ENCODE results near the gene NAA60.

The NAA60 gene

DNA sequence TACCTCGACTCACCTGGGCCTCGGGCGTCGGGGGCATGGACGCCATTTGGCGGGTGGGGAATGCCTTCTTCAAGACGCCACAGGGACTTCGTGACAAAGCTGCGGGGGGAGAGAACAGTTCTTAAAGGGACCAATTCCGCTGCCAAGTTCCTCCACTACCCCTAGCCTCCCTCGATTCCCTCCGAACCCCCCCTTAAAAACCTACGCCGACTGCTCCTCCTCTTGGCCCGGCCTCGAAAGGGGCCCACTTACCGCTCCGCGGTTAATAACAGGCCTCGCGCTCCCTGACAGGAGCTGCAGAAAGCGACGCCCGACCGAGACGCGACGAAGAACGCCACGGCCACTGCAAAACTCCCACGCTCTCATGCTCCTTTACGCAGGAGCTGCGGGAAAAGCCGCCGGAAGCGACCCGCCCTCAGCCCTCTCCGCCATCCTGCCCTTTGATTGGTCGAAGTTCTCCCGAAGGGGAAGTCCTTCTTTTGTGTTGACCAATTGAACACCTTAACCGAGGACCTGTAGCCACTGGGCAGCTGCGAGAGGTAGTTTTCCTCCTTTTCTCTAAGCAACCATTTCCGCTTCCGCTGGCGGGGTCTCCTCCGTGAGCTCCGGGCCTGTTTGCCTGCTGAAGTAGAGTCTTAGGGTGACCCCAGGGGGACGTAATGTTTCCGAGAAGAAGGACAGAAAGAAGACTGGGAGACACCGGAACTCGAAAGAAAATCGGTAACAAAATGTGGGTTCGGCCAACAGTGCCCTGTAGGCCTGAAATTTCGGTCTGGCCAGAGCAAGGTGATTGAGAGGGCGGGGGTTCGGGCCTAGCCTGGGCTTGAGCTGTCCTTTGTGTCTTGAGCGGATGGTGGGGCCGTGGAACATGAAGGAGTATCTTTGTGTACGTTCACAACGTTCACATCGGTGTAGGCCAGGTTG, at the start of gene NAA60, which contains the start of gene ZNF597:
TSS of gene NAA60 (plus strand) at position 573 of the 924 bp plus-strand sequence. CDS start 32,548 bp downstream, outside the sequence.
TSS of gene ZNF597 (minus strand) at position 397 of the 924 bp plus-strand sequence. CDS start at position 46, 351 bp downstream.
- TF ChIP-seq, protein P1, sequence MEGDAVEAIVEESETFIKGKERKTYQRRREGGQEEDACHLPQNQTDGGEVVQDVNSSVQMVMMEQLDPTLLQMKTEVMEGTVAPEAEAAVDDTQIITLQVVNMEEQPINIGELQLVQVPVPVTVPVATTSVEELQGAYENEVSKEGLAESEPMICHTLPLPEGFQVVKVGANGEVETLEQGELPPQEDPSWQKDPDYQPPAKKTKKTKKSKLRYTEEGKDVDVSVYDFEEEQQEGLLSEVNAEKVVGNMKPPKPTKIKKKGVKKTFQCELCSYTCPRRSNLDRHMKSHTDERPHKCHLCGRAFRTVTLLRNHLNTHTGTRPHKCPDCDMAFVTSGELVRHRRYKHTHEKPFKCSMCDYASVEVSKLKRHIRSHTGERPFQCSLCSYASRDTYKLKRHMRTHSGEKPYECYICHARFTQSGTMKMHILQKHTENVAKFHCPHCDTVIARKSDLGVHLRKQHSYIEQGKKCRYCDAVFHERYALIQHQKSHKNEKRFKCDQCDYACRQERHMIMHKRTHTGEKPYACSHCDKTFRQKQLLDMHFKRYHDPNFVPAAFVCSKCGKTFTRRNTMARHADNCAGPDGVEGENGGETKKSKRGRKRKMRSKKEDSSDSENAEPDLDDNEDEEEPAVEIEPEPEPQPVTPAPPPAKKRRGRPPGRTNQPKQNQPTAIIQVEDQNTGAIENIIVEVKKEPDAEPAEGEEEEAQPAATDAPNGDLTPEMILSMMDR (IDR thresholded peaks at IDR 0.05) = no peak
- H3K27ac ChIP-seq = peak within 1 kb of the TSS; percentile 63

DNA sequence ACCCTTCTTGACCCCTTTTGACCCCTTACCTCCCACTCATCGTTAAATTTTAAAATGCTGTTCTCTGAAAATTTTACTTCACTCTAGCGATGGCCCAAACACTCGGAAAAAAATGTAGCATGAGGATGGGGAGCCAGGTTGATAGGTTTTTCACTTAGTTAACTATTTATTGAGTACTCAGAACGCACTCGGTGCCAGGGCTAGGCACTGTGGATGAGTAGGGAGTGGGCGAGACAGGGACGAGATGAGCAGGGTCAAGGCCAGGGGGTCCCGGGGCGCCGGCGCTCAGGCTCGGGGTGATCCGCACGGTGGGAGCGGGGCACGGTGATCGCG, 43.1 kb upstream of the NAA60 start:
- H3K27ac ChIP-seq = peak overlapping the region; percentile 81
- TF ChIP-seq, protein P1 (IDR thresholded peaks at IDR 0.05) = no peak
- TF ChIP-seq ZFX (IDR thresholded peaks at IDR 0.05; ENCODE audit: borderline replicate concordance) = no peak

DNA sequence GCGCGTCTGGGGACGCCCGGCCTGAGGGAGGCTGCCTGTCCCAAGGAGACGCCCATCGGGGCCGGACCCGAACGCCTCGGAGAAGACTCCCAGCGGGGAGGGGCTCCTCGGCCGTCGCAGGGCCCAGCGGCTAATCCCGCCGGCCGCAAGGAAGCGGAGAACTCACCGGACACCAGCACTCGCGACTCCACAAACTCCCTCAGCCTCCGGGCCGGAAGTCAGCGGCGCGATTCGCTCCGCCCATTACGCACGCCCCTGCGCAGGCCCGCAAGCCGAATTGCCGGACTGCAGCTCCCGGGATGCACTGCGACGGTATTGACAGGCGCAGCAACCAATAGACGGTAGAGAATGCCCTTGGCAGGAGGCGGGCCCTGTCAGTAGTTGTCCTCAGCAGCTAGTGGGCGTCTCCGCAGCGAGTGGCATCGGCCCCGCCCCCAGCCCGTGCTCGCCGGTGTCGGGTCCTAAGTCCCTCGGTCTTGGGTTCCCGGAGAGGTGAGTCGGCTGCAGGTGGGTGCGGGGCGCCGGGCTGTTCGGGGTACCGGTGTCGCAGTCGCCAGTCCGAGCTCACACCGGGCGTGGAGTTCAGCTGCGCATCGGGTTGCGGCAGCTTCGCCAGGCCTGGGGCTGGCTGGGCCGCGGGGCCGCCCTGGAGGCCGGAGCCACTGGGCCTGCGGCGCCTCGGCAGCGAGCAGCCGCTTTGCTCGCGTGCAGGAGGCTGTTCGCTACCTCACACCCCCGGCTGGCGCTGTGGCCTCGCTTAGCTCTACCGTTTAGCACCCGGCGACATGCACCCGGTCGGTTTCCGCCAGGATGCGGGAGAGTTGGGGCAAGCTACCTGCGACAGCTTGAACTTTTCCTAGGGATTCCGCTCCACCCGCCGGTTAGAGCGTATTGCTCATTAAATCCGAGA, 42.4 kb upstream of the NAA60 start, which contains the start of the genes ZNF174 and ZSCAN32:
TSS of gene ZNF174 (plus strand) at position 437 of the 910 bp plus-strand sequence. CDS start 790 bp downstream, outside the sequence.
TSS of gene ZSCAN32 (minus strand) at position 226 of the 910 bp plus-strand sequence. CDS start 3,447 bp downstream, outside the sequence.
- peak within 1 kb of the TSS; percentile 81 for H3K27ac ChIP-seq
- no peak for TF ChIP-seq ZFX (IDR thresholded peaks at IDR 0.05; ENCODE audit: borderline replicate concordance)
- TF ChIP-seq, protein P1 (IDR thresholded peaks at IDR 0.05) = no peak

DNA sequence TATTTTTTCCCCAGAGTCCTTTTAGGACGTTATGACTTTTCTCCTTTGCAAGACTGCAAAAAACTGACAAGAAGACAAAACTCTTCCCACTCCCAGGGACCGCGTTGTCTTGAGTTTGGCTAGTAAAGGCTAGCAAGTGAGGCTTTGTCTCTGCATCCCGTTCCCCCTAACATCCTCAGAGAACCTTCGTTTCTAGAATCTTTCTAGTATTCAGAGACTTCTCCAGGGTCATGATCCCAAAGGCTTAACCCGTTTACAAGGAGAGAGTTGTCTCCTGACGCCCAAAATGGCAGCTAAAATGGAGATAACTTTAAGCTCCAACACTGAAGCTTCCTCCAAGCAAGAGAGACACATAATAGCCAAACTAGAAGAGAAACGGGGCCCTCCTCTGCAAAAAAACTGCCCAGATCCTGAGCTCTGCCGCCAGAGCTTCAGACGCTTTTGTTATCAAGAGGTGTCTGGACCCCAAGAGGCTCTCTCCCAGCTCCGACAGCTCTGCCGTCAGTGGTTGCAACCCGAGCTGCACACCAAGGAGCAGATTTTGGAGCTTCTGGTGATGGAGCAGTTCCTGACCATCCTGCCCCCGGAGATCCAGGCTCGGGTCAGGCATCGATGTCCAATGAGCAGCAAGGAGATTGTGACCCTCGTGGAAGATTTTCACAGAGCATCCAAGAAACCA, 41.6 kb upstream of the NAA60 start:
- TF ChIP-seq, protein P1 (IDR thresholded peaks at IDR 0.05) = no peak
- peak overlapping the region; percentile 81 for H3K27ac ChIP-seq

DNA sequence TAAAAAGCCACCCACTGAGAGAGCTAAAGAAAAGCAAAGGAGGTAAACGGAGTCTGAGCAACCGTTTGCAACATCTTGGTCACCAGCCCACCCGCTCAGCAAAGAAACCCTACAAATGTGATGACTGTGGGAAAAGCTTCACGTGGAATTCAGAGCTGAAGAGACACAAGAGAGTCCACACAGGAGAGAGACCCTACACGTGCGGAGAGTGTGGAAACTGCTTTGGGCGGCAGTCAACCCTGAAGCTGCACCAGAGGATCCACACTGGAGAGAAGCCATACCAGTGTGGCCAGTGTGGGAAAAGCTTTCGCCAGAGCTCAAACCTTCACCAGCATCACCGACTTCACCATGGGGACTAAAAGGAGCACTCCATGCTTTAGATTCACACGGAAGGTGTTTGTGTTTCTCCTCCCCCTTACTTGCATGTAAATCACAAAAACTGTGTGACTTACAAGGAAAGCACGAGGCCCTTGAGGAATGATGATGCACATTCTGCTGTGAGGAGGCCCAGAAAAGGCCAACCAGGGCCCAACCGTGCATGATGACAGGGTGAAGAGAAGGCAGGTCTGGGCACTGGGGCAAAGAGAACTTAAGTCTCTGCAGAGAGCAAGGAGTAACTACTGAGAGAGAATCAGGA, 34.8 kb upstream of the NAA60 start:
- H3K27ac ChIP-seq = no peak overlapping the region
- no peak for TF ChIP-seq ZFX (IDR thresholded peaks at IDR 0.05; ENCODE audit: borderline replicate concordance)
- TF ChIP-seq, protein P1 (IDR thresholded peaks at IDR 0.05) = no peak

DNA sequence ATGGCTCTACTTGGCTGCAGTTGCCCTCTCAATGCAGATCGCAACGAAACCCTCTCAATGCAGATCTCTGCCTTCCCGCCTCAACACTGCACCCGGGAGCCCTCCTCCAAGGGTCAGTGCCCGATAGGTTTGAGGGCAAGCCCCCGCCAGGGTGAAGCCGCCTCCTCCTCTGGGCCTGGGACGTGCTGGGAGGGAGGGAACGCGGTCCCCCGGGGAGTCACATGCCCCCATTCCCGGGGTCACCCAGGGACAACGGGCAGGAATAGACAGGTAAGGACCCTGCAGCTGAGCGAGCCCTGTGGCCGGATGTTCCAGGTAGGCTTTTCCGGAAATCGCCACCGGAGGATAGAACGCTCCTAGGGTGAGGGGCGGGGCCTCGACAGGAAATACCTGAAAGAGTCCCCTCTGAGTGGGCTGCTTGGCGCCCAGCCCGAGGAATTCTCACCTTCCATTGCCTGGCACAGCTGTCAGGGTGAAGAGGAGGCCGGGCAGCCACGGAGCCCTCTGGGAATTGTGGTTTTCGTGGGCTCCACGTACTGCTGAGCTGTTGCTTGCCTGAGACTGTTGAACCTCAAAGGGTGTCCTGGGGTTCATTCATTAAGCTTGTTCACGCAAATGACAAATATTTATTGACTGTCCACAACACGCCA, 29.6 kb upstream of the NAA60 start:
- H3K27ac ChIP-seq = no peak overlapping the region
- TF ChIP-seq, protein P1 (IDR thresholded peaks at IDR 0.05) = no peak
- no peak for TF ChIP-seq ZFX (IDR thresholded peaks at IDR 0.05; ENCODE audit: borderline replicate concordance)

All from 22Rv1 (cell line).